GM23338 (cell line): ENCODE measurements around the gene CLSTN2. TPM values are rescaled to one million over a fixed set of nuclear protein-coding genes. Genes with fewer than 3 reads are reported as not detected.

Experiments used
- ATAC-seq: fragments of 200-7000 bp; cut with Tn5 transposase; 3 replicates; pipeline ENCODE4 v1.9.1; 2020
- DNase-seq: peaks from one replicate; pipeline ENCODE4 v3.0.0-alpha.2; 2015; ENCODE audit warnings: low spot score
- H2AFZ ChIP-seq: fragments of 200-600 bp; sonication (generic); 2 replicates; pipeline ENCODE4 v1.8.0; 2016; ENCODE audit warnings: antibody characterized with exemption, mild to moderate bottlenecking, moderate library complexity
- H3F3A ChIP-seq: fragments of 200-600 bp; sonication (generic); replicated peaks from 2 replicates; pipeline ENCODE4 v1.8.0; 2017; ENCODE audit warnings: antibody characterized with exemption, mixed run types, low read depth
- H3K27ac ChIP-seq: fragments of 200-600 bp; sonication (generic); 2 replicates; pipeline ENCODE4 v1.6.1; 2016; ENCODE audit warnings: low read depth
- H3K27me3 ChIP-seq: fragments of 200-600 bp; sonication (generic); 2 replicates; pipeline ENCODE4 v1.8.0; 2016; ENCODE audit warnings: mild to moderate bottlenecking, mixed run types, moderate library complexity; ENCODE audit not compliant: insufficient read depth
- H3K36me3 ChIP-seq: fragments of 200-600 bp; sonication (generic); 2 replicates; pipeline ENCODE4 v1.8.0; 2016; ENCODE audit warnings: mild to moderate bottlenecking; ENCODE audit not compliant: insufficient read depth
- H3K4me1 ChIP-seq: fragments of 200-600 bp; sonication (generic); 2 replicates; pipeline ENCODE4 v1.8.0; 2016; ENCODE audit warnings: mild to moderate bottlenecking, moderate library complexity; ENCODE audit not compliant: insufficient read depth
- H3K4me2 ChIP-seq: fragments of 200-600 bp; sonication (generic); 2 replicates; pipeline ENCODE4 v1.7.1; 2017; ENCODE audit warnings: mixed run types
- H3K4me3 ChIP-seq: fragments of 200-600 bp; sonication (generic); 2 replicates; pipeline ENCODE4 v1.6.1; 2016; ENCODE audit warnings: mixed run types
- H3K79me2 ChIP-seq: fragments of 200-600 bp; sonication (generic); replicated peaks from 2 replicates; pipeline ENCODE4 v1.8.0; 2017; ENCODE audit warnings: mild to moderate bottlenecking; ENCODE audit not compliant: insufficient read depth
- H3K9me2 ChIP-seq: fragments of 200-600 bp; sonication (generic); 2 replicates; pipeline ENCODE4 v1.8.0; 2017; ENCODE audit not compliant: insufficient read depth
- H4K20me1 ChIP-seq: fragments of 200-600 bp; sonication (generic); replicated peaks from 2 replicates; pipeline ENCODE4 v1.8.0; 2017; ENCODE audit warnings: mild to moderate bottlenecking; ENCODE audit not compliant: insufficient read depth
- H3K27ac Mint-ChIP-seq: 2 replicates; pipeline ENCODE4 v1.8.0; 2020; ENCODE audit warnings: inconsistent platforms, mild to moderate bottlenecking, moderate library complexity, mixed read lengths
- H3K27me3 Mint-ChIP-seq: 3 replicates; pipeline ENCODE4 v1.8.0; 2022; ENCODE audit warnings: low read depth, mild to moderate bottlenecking, moderate library complexity, mixed read lengths, inconsistent platforms; ENCODE audit not compliant: insufficient read depth, poor library complexity
- H3K36me3 Mint-ChIP-seq: 3 replicates; pipeline ENCODE4 v1.8.0; 2021; ENCODE audit warnings: low read depth, mild to moderate bottlenecking, inconsistent platforms, moderate library complexity, mixed read lengths
- H3K4me1 Mint-ChIP-seq: 3 replicates; pipeline ENCODE4 v1.8.0; 2020; ENCODE audit warnings: mild to moderate bottlenecking, inconsistent platforms, mixed read lengths
- H3K4me3 Mint-ChIP-seq: 3 replicates; pipeline ENCODE4 v1.8.0; 2021; ENCODE audit warnings: moderate library complexity, mild to moderate bottlenecking, inconsistent platforms, mixed read lengths
- H3K9me3 Mint-ChIP-seq: 3 replicates; pipeline ENCODE4 v1.8.0; 2020; ENCODE audit warnings: moderate library complexity, mild to moderate bottlenecking, inconsistent platforms, mixed read lengths
- CREB1 ChIP-seq: fragments of 250-450 bp; sonication (Bioruptor Pico); IDR thresholded peaks from 2 replicates; pipeline ENCODE4 v1.5.0; 2020; ENCODE audit warnings: low read depth, mild to moderate bottlenecking, moderate library complexity
- EZH2 ChIP-seq: fragments of 200-600 bp; sonication (generic); IDR thresholded peaks from one replicate; pipeline ENCODE4 v1.8.0; 2017; ENCODE audit warnings: antibody characterized with exemption, mild to moderate bottlenecking, low read depth; ENCODE audit not compliant: unreplicated experiment
- EZH2phosphoT487 ChIP-seq: fragments of 200-600 bp; sonication (generic); IDR thresholded peaks from one replicate; pipeline ENCODE4 v1.8.1; 2018; ENCODE audit warnings: antibody characterized with exemption; ENCODE audit not compliant: unreplicated experiment
- JUNB ChIP-seq: IDR thresholded peaks from one replicate; pipeline ENCODE4 v1.6.1; 2016; ENCODE audit warnings: antibody characterized with exemption; ENCODE audit not compliant: unreplicated experiment
- NANOG ChIP-seq: IDR thresholded peaks from 2 replicates; pipeline ENCODE4 v1.6.1; 2016; ENCODE audit warnings: antibody characterized with exemption, borderline replicate concordance
- POLR2AphosphoS5 ChIP-seq: IDR thresholded peaks from 2 replicates; pipeline ENCODE4 v1.6.1; 2016; ENCODE audit warnings: antibody characterized with exemption, low read depth
- STAT1 ChIP-seq: IDR thresholded peaks from one replicate; pipeline ENCODE4 v1.6.1; 2016; ENCODE audit warnings: antibody characterized with exemption; ENCODE audit not compliant: unreplicated experiment
- ZNF114 ChIP-seq: fragments of 250-450 bp; sonication (Bioruptor Pico); IDR thresholded peaks from 2 replicates; pipeline ENCODE4 v1.5.0; 2020; ENCODE audit warnings: mild to moderate bottlenecking, moderate library complexity
- ZNF331 ChIP-seq: fragments of 250-450 bp; sonication (Bioruptor Pico); IDR thresholded peaks from 2 replicates; pipeline ENCODE4 v1.5.0; 2020; ENCODE audit warnings: low read depth, mild to moderate bottlenecking, moderate library complexity
- polyA plus RNA-seq: library from polyadenylated mRNA; unstranded; fragments of >200 nt; fragmentation: Nextera tagmentation; extraction: Ambion mirVana; gene quantifications from 2 replicates; pipeline ENCODE4 v1.2.1, GENCODE V29; 2016
- total RNA-seq: library from RNA; depleted of rRNA; stranded (reverse); fragments of >200 nt; shearing (Covaris generic); gene quantifications from 2 replicates; pipeline ENCODE4 v1.2.3, GENCODE V29; 2014
- TF ChIP-seq, protein P1 (sequence below), 2 experiments: fragments of 200-600 bp in 1 of 2; sonication (generic) in 1 of 2; conservative IDR thresholded peaks; 2 replicates each; pipeline versions ENCODE4 v1.5.1 to v1.6.1; 2016 to 2017; ENCODE audit warnings: antibody characterized with exemption in 2 of 2, low read depth in 2 of 2, mild to moderate bottlenecking in 2 of 2, moderate library complexity in 1 of 2
- TF ChIP-seq, protein P2 (sequence below): IDR thresholded peaks from 2 replicates; pipeline ENCODE4 v1.6.1; 2016; ENCODE audit warnings: antibody characterized with exemption
- TF ChIP-seq, protein P3 (sequence below): fragments of 250-450 bp; sonication (Bioruptor Pico); IDR thresholded peaks from 2 replicates; pipeline ENCODE4 v1.5.0; 2020; ENCODE audit warnings: mild to moderate bottlenecking, moderate library complexity
- TF ChIP-seq, protein P4 (sequence below): IDR thresholded peaks from one replicate; pipeline ENCODE4 v1.6.1; 2018; ENCODE audit warnings: antibody characterized with exemption; ENCODE audit not compliant: unreplicated experiment

Gene CLSTN2
- total and polyA plus RNA-seq, 2 experiments from 2014 or later: 0.11 to 0.83 TPM

DNA sequence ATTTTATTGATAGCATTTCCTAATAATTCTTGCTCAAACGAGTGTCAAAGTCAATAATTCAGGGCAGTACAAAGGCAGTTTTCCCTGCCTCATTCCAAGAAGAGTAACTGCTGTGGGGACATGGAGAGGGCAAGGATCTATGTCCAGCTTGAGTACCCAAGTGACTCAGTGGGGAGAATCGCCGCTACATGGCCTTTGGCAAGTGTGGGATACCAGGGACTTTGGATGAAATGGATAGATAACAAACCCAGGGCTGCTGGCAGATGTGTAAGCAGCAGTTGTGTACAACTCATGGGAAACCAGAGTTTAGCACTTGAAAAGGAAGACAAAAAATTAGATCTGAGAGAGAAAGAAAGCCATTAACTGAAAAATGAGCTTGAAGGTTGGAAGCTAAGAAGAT lies 620.7 kb downstream of the CLSTN2 start:
- no peaks in the 10 kb centered on the region for H4K20me1 ChIP-seq
- H2AFZ ChIP-seq: no peak overlapping the region
- Mint-ChIP-seq H3K36me3 (no peaks in the 10 kb centered on the region), H3K4me1 (no peaks in the 10 kb centered on the region), H3K4me3 (no peak overlapping the region), H3K9me3 (no peaks in the 10 kb centered on the region; the same call in 2 of the 3 replicates), H3K27ac (no peak overlapping the region), H3K27me3 (peaks cover 6% of the 10 kb centered on the region)
- no peaks in the 10 kb centered on the region for H3F3A ChIP-seq
- no peak overlapping the region for H3K27ac ChIP-seq
- TF ChIP-seq ZNF331 (CRISPR knock-in tag) (no peak), JUNB (no peak), STAT1 (no peak), CREB1 (CRISPR knock-in tag) (no peak), POLR2AphosphoS5 (no peak), EZH2phosphoT487 (no peak), NANOG (no peak), EZH2 (no peak), ZNF114 (CRISPR knock-in tag) (no peak)
- TF ChIP-seq, protein P1, sequence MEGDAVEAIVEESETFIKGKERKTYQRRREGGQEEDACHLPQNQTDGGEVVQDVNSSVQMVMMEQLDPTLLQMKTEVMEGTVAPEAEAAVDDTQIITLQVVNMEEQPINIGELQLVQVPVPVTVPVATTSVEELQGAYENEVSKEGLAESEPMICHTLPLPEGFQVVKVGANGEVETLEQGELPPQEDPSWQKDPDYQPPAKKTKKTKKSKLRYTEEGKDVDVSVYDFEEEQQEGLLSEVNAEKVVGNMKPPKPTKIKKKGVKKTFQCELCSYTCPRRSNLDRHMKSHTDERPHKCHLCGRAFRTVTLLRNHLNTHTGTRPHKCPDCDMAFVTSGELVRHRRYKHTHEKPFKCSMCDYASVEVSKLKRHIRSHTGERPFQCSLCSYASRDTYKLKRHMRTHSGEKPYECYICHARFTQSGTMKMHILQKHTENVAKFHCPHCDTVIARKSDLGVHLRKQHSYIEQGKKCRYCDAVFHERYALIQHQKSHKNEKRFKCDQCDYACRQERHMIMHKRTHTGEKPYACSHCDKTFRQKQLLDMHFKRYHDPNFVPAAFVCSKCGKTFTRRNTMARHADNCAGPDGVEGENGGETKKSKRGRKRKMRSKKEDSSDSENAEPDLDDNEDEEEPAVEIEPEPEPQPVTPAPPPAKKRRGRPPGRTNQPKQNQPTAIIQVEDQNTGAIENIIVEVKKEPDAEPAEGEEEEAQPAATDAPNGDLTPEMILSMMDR (conservative IDR thresholded peaks at IDR 0.05; ENCODE audit: low read depth in 2 of 2): no peak
- TF ChIP-seq, protein P2, sequence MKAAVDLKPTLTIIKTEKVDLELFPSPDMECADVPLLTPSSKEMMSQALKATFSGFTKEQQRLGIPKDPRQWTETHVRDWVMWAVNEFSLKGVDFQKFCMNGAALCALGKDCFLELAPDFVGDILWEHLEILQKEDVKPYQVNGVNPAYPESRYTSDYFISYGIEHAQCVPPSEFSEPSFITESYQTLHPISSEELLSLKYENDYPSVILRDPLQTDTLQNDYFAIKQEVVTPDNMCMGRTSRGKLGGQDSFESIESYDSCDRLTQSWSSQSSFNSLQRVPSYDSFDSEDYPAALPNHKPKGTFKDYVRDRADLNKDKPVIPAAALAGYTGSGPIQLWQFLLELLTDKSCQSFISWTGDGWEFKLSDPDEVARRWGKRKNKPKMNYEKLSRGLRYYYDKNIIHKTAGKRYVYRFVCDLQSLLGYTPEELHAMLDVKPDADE: no peak
- TF ChIP-seq, protein P3, sequence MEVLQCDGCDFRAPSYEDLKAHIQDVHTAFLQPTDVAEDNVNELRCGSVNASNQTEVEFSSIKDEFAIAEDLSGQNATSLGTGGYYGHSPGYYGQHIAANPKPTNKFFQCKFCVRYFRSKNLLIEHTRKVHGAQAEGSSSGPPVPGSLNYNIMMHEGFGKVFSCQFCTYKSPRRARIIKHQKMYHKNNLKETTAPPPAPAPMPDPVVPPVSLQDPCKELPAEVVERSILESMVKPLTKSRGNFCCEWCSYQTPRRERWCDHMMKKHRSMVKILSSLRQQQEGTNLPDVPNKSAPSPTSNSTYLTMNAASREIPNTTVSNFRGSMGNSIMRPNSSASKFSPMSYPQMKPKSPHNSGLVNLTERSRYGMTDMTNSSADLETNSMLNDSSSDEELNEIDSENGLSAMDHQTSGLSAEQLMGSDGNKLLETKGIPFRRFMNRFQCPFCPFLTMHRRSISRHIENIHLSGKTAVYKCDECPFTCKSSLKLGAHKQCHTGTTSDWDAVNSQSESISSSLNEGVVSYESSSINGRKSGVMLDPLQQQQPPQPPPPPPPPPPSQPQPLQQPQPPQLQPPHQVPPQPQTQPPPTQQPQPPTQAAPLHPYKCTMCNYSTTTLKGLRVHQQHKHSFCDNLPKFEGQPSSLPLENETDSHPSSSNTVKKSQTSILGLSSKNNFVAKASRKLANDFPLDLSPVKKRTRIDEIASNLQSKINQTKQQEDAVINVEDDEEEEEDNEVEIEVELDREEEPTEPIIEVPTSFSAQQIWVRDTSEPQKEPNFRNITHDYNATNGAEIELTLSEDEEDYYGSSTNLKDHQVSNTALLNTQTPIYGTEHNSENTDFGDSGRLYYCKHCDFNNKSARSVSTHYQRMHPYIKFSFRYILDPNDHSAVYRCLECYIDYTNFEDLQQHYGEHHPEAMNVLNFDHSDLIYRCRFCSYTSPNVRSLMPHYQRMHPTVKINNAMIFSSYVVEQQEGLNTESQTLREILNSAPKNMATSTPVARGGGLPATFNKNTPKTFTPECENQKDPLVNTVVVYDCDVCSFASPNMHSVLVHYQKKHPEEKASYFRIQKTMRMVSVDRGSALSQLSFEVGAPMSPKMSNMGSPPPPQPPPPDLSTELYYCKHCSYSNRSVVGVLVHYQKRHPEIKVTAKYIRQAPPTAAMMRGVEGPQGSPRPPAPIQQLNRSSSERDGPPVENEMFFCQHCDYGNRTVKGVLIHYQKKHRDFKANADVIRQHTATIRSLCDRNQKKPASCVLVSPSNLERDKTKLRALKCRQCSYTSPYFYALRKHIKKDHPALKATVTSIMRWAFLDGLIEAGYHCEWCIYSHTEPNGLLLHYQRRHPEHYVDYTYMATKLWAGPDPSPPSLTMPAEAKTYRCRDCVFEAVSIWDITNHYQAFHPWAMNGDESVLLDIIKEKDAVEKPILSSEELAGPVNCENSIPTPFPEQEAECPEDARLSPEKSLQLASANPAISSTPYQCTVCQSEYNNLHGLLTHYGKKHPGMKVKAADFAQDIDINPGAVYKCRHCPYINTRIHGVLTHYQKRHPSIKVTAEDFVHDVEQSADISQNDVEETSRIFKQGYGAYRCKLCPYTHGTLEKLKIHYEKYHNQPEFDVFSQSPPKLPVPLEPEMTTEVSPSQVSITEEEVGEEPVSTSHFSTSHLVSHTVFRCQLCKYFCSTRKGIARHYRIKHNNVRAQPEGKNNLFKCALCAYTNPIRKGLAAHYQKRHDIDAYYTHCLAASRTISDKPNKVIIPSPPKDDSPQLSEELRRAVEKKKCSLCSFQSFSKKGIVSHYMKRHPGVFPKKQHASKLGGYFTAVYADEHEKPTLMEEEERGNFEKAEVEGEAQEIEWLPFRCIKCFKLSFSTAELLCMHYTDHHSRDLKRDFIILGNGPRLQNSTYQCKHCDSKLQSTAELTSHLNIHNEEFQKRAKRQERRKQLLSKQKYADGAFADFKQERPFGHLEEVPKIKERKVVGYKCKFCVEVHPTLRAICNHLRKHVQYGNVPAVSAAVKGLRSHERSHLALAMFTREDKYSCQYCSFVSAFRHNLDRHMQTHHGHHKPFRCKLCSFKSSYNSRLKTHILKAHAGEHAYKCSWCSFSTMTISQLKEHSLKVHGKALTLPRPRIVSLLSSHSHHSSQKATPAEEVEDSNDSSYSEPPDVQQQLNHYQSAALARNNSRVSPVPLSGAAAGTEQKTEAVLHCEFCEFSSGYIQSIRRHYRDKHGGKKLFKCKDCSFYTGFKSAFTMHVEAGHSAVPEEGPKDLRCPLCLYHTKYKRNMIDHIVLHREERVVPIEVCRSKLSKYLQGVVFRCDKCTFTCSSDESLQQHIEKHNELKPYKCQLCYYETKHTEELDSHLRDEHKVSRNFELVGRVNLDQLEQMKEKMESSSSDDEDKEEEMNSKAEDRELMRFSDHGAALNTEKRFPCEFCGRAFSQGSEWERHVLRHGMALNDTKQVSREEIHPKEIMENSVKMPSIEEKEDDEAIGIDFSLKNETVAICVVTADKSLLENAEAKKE (CRISPR knock-in tag): no peak
- TF ChIP-seq, protein P4, sequence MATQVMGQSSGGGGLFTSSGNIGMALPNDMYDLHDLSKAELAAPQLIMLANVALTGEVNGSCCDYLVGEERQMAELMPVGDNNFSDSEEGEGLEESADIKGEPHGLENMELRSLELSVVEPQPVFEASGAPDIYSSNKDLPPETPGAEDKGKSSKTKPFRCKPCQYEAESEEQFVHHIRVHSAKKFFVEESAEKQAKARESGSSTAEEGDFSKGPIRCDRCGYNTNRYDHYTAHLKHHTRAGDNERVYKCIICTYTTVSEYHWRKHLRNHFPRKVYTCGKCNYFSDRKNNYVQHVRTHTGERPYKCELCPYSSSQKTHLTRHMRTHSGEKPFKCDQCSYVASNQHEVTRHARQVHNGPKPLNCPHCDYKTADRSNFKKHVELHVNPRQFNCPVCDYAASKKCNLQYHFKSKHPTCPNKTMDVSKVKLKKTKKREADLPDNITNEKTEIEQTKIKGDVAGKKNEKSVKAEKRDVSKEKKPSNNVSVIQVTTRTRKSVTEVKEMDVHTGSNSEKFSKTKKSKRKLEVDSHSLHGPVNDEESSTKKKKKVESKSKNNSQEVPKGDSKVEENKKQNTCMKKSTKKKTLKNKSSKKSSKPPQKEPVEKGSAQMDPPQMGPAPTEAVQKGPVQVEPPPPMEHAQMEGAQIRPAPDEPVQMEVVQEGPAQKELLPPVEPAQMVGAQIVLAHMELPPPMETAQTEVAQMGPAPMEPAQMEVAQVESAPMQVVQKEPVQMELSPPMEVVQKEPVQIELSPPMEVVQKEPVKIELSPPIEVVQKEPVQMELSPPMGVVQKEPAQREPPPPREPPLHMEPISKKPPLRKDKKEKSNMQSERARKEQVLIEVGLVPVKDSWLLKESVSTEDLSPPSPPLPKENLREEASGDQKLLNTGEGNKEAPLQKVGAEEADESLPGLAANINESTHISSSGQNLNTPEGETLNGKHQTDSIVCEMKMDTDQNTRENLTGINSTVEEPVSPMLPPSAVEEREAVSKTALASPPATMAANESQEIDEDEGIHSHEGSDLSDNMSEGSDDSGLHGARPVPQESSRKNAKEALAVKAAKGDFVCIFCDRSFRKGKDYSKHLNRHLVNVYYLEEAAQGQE: no peak
- no peaks in the 10 kb centered on the region for H3K36me3 ChIP-seq
- H3K79me2 ChIP-seq: no peaks in the 10 kb centered on the region
- no peak overlapping the region for H3K4me2 ChIP-seq
- no peak for ATAC-seq
- H3K4me1 ChIP-seq: no peaks in the 10 kb centered on the region
- DNase-seq: no peak
- H3K9me2 ChIP-seq: peaks cover 8% of the 10 kb centered on the region
- no peaks in the 10 kb centered on the region for H3K27me3 ChIP-seq
- no peak overlapping the region for H3K4me3 ChIP-seq
